ENCODE results near the gene WWP2.

GRCh38 chr16:69859105-69859989, 97.2 kb downstream of the WWP2 start:
- TF ChIP-seq RAD21 (conservative IDR thresholded peaks at IDR 0.05) (no peak), EP300 (conservative IDR thresholded peaks at IDR 0.05; ENCODE audit: poor library complexity, severe bottlenecking) (no peak), POLR2AphosphoS5 (IDR thresholded peaks at IDR 0.05) (no peak), EZH2 (IDR thresholded peaks at IDR 0.05; ENCODE audit: borderline replicate concordance, insufficient read depth, low read length, poor library complexity, severe bottlenecking) (no peak), SMC3 (conservative IDR thresholded peaks at IDR 0.05; ENCODE audit: poor library complexity) (no peak), MXI1 (conservative IDR thresholded peaks at IDR 0.05; ENCODE audit: poor library complexity, severe bottlenecking) (no peak), TAF1 (IDR thresholded peaks at IDR 0.05; ENCODE audit: low read depth) (no peak)
- TF ChIP-seq, protein P1, sequence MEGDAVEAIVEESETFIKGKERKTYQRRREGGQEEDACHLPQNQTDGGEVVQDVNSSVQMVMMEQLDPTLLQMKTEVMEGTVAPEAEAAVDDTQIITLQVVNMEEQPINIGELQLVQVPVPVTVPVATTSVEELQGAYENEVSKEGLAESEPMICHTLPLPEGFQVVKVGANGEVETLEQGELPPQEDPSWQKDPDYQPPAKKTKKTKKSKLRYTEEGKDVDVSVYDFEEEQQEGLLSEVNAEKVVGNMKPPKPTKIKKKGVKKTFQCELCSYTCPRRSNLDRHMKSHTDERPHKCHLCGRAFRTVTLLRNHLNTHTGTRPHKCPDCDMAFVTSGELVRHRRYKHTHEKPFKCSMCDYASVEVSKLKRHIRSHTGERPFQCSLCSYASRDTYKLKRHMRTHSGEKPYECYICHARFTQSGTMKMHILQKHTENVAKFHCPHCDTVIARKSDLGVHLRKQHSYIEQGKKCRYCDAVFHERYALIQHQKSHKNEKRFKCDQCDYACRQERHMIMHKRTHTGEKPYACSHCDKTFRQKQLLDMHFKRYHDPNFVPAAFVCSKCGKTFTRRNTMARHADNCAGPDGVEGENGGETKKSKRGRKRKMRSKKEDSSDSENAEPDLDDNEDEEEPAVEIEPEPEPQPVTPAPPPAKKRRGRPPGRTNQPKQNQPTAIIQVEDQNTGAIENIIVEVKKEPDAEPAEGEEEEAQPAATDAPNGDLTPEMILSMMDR (IDR thresholded peaks at IDR 0.05; ENCODE audit: poor library complexity, severe bottlenecking): no peak
- TF ChIP-seq, protein P2, sequence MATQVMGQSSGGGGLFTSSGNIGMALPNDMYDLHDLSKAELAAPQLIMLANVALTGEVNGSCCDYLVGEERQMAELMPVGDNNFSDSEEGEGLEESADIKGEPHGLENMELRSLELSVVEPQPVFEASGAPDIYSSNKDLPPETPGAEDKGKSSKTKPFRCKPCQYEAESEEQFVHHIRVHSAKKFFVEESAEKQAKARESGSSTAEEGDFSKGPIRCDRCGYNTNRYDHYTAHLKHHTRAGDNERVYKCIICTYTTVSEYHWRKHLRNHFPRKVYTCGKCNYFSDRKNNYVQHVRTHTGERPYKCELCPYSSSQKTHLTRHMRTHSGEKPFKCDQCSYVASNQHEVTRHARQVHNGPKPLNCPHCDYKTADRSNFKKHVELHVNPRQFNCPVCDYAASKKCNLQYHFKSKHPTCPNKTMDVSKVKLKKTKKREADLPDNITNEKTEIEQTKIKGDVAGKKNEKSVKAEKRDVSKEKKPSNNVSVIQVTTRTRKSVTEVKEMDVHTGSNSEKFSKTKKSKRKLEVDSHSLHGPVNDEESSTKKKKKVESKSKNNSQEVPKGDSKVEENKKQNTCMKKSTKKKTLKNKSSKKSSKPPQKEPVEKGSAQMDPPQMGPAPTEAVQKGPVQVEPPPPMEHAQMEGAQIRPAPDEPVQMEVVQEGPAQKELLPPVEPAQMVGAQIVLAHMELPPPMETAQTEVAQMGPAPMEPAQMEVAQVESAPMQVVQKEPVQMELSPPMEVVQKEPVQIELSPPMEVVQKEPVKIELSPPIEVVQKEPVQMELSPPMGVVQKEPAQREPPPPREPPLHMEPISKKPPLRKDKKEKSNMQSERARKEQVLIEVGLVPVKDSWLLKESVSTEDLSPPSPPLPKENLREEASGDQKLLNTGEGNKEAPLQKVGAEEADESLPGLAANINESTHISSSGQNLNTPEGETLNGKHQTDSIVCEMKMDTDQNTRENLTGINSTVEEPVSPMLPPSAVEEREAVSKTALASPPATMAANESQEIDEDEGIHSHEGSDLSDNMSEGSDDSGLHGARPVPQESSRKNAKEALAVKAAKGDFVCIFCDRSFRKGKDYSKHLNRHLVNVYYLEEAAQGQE (IDR thresholded peaks at IDR 0.05; ENCODE audit: borderline replicate concordance): no peak
